ENCODE data around the gene CDK6. TPM values are rescaled to one million over a fixed set of nuclear protein-coding genes. Genes with fewer than 3 reads are reported as not detected.

Gene CDK6
- total and polyA plus RNA-seq, 2 of the 8 experiments (the other 6 are each of a cell fraction or from before 2014, with no cell fraction given) = 5.9 to 18.9 TPM

GRCh38 chr7:92644406-92645113 lies 191.8 kb downstream of the CDK6 start (continued):
- no peak for TF ChIP-seq RAD21 (IDR thresholded peaks at IDR 0.05 in 1 of 2, conservative IDR thresholded peaks at IDR 0.05 in 1 of 2; ENCODE audit: low read depth in 2 of 2, low read length in 2 of 2)
- TF ChIP-seq SIX5 (IDR thresholded peaks at IDR 0.05; ENCODE audit: low read depth, low read length) = no peak

All from H1 (cell line).